Inflammatory macrophage treated with lipopolysaccharide for 1 hour (primary cell): Measurements from ENCODE around the gene SRPK3.
"Not testable (repeated sequence)": the region's sequence is repeated elsewhere in the genome, so short reads cannot be mapped to it uniquely, and the experiment has no call there.

Experiments used
- DNase-seq, 2 donors: peaks; one replicate each; pipeline ENCODE4 v3.0.0-alpha.2; 2020 to 2022

The SRPK3 gene

DNA sequence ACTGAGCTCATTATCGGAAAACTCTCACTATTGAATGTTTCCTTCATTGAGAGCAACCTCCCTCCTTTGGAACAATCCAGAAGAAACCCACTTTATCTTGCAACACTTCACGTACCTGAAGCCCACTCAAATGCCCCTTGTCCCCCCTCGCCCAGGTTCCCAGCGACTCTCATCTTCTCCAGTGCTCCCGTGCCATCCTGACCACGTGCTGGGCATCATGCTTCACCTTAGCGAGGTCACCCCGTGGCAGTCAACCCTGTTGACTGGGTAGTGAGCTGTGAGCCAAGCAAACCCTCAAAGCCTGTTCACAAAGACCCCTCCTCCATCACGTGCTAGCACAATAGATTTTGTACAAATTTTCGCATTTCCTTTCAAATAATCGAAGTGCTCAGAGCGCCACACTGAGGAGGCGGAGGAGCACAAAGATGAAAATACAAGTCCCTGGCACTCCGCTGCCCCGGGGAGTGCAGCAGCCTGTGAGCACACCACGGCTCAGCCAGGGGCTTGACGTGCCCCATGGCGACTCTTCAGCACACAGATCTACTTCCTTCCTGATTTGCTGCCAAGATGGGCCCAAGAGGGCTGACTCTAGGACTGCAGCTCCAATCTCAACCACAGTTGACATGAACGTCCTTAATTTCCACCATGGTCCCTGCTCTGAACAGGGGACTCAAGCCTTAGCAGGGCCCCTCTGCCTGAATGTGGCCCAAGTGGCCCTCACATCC is 33.9 kb downstream of the SRPK3 start:
- DNase-seq, result no peak

DNA sequence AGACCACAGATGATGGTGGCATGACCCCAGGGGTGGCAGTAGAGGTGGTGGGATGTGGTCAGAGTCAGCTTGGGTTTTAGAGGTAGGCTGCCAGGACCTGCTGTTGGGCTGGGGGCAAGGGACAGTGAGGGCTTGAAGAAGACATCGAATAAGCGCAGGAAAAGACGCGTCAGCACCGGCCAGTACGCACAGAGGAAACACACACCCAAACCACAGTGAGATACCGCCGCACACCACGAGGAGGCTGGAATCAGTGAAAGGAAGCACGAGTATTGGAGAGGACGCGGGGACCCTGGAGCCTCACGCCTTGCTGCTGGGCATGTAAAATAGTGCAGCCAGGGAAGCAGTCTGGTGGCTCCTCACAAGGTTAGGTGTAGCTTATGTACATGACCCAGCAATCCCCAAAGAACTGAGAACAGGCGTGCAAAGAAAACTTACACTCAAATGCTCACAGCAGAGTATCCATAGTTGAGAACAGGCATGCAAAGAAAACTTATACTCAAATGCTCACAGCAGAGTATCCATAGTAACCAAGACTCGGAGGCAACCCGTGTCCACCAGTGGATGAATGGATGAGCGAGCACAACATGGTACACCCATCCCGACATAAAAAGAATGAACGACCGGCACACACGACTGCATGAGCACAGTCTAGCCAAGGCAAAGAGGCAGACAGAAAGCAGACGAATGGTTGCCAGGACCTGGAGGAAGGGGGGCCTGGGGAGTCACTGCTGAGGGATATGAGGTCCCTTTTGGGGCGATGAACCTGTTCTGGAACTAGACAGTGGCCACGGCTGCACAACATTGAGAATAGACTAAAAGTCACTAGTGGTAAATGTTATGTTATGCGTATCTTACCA is 36.2 kb downstream of the SRPK3 start:
- DNase-seq, result peak in 1 of 2 donors; percentile 12

DNA sequence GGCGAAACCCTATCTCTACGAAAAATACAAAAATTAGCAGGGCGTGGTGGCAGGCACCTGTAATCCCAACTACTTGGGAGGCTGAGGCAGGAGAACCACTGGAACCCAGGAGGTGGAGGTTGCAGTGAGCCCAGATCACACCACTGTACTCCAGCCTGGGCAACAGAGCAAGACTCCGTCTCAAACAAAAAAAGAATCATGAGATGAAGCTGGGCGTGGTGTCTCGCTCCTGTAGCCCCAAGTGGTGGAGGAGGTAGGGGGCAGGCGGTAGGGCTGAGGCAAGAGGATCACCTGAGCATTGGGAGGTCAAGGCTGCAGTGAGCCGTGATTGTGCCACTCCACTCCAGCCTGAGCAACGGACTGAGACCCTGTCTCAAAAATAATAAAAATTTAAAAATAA is 37.2 kb downstream of the SRPK3 start:
- DNase-seq, result not testable (repeated sequence)

DNA sequence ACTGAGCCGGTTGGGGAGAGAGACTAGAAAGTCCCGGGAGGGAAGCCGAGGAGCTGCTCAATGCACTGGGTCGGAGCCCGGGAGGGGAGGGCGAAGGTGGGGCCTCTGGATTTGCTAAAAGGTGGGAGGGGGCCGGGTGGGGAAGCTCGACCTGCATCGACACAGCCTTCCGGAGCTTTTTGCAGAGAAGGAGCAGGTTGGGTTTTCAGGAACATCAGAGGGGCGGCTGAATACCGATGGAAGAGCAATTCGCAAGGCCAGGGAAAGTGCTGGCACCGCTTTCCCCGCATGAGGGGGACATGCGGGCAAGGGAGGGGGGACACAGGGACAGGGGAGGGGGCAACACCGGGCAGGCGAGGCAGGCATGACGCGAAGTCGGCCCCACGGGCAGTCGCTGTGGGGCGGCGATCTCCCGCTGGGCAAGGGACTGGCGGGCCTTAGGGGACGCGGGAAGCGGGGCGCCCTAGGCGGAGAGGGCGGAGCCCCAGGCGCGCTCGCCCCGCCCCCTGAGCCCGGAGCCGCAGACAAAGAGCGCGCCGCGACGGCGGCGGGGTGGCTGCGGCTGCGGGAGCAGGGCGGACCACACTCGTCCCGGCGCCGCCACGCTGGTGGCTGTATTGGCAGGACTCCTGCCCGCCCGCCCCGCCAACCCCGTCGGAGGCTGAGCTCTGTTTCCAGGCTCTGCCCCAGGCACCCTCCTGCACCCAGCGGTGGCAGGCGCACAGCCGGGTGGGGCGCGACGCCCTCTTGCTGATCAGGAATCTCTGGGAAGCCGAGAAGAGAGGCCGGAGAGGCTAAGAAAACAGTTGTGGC is 37.9 kb downstream of the SRPK3 start:
- peak in 1 of 2 donors; percentile 11 for DNase-seq

DNA sequence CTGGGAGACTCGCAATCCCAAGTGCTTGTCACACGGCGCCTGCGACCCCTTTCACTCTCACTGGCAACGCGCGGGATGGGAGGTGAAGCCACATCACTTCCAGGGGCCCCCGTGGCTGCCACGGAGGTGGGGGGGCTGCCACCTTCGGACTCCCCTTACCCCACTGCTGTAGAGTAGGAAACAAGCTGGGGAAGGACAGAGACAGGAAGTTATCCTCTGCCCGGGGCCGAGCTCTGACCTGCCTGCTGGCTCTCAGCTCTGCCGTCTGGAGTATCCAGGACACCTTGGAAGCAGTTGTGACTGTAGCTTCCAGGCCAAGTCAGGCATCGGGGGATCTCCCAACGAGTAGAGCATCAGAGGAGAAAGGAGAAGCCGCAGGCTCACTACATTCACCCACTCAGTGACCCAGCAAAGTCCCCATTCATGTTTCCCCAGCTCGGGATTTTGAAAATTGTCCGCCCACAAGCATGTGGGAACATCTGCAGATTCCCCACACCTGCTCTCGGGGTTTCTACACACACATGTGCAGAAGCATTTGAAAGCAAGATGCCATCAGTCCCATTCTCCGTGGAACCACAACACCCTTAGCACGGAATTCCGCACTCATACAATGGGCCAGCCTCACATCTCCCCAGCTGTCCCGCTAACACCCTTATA is 38.7 kb downstream of the SRPK3 start:
- peak; percentile 9 to 53 for DNase-seq

DNA sequence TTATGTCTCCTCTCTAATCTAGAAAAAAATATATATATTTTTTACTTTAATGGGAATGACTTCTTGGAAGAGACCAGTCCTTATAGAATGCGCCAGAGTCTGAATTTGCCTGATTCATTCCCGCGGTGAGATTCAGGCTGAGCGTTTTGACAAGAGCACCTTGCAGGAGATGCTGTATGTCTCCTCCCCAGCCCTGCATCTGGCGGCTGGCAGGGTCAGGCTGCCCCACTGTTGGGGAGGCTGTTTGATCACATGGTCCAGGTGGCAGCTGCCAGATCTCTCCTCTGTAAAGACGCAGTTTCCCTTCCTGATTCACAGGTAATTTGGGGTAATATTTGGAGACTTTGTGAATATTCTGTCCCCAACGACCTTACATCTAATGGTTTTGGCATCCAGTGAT is 39.8 kb downstream of the SRPK3 start:
- no peak for DNase-seq

DNA sequence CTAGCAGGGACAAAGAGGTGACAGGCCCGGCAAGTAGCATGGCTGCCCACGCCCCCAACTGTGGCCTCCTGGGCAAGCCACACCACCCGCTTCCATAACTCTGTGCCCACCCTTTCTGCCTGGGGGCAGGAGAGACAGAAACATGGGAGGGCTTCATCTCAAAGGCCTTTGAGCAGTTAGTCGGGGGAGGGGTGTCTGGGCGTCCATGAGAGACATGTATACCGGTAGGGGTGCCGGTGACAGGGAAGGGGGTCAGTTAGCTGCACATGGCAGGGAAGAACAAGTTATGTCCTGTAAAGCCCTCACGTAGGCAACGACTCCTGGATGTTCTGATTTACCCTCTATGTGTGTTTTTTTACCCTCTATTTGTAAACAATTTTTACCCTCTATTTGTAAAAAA is 40.2 kb downstream of the SRPK3 start:
- no peak for DNase-seq

DNA sequence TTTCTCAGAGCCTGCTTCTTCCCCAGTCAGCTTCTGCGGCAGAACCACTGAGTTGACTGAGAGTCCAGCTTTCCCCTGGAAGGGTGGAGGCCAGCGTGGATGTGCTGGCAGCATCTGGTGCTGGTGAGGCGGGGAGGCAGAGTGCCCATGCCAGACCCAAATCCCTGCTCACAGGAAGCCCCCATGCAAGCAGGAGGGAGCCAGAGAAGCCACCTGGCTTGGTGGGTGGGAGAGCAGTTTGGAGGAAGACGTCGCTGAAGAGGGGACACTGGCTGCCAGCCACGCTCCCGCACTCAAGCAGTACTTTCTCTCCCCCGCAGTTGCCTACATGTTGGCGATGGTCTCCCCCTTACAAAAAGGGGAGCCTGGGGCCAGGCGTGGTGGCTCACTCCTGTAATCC is 43.5 kb downstream of the SRPK3 start:
- DNase-seq, result no peak

DNA sequence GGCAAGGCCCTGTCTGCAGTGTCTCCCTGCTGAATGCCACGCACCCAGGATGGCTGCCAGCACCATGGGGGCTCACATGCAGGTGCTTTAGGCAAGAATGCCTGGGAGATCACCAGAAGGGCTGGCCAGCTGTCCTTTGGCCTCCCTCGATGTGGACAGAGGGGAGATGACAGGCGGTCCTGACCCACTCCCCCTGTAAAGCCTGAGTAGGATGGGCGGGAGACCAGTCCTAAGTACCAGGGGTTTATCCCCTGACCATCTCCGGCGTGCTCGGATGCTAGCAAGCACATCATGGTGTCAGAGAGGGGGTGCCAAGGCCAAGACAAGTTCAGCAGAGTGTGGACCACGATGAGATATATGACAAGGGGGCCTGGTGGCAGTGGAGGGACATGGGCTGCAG is 44.2 kb downstream of the SRPK3 start:
- no peak for DNase-seq

DNA sequence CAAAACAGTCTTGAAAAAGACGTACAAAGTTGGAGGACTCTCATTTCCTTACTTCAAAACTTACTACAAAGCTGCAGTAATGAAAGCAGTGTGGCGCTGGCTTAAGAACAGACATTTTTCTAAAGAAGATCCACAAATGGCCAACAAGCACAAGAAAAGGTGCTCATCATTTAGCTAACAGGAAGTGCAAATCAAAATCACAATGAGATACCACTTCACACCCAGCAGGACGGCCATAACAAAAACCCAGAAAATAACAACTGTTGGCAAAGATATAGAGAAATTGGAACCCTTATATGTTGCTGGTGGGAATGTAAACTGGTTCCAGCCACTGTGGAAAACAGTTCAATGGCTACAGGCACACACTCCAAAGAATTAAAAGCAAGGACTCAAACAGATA is 46.2 kb downstream of the SRPK3 start:
- DNase-seq, result no peak

DNA sequence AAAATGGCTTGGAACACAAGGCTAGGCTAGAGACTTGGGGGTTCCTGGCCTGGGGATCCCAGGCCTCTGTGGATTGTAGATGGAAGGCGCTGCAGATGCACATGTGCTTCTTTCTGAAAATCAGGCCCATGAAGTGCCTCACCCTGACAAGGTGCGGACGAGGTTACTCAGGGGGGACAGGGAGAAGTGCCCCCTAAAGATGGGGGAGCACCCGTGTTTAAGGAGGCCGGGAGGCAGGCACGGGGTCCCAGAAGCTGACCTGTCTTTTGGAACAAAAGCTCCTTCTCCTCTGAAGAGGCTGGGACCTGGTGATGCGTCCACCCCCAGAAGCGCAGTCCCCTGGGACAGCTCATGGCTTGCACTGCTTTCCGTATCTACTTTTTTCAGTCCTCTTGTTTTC is 47.1 kb downstream of the SRPK3 start:
- no peak for DNase-seq

DNA sequence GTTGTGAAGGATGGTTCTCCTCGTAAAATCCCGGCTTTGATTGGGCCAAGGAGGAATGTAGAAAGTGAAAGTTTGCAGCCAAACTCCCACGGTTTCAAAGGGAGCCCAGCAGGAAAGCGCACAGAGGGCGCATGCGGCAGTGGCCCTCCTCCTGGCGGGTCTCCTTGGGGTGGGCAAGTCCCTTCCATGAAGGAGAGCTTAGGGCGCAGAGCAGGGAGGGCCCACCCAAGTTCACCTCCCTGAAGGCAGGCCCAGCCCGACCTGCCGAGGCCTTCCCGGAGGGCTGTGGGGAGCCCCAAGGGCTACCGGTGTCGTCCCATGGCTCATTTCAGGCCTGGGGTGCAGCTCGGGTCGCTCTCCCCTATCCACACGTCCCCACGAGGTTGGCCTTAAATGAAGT is 47.5 kb downstream of the SRPK3 start:
- no peak for DNase-seq

DNA sequence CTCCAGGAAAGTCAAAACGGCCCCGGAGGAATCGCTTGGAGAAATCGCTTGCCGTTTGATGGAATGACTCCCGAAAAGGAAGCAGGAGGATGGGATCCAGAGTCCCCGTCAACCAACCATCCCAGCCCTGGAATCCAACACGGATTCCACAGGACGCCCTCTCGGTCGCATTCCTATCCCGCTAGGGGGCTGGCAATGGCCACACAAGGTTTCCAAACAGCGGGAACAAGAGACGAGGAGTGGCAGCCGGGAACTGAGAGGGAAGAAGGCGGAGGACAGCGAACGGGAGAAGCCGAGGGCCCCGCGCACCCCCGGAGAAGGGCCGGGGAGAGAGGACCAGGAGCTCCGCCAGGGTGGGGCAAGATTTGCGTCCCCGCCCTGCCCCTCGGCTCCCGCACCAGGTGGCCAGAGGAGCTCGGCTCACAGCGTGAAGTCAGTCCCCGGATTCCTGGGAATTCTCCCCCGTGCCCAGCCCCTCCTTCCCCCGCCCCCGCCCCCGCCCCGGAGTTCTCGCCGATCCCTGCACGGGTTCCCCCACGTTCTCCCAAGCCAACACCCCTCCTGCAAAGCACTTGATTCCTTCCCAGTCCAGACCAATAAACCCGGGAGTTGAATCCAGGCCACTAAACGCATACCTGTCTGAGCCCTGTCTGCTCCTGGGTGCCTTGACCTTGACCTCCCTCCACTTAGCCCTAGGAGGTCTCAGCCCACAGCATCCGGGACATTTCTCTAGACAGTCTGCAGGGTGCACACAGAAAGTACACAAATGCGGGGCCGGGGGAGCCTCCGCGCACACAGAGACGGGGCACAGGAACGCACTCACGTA is 48.1 kb downstream of the SRPK3 start:
- DNase-seq, result no peak

DNA sequence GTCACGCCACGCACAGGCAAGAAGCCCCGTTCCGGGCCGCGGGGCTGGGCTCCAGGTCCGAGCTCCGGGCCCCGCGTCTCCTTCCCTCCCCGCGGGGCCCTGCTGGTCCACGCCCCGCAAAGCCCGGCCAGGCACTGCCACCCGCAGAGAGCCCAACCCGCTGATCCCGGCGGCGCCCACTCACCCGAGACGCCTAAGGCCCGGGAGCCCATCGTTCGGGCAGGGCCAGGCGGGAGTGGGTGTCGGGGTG is 48.6 kb downstream of the SRPK3 start:
- no peak for DNase-seq

DNA sequence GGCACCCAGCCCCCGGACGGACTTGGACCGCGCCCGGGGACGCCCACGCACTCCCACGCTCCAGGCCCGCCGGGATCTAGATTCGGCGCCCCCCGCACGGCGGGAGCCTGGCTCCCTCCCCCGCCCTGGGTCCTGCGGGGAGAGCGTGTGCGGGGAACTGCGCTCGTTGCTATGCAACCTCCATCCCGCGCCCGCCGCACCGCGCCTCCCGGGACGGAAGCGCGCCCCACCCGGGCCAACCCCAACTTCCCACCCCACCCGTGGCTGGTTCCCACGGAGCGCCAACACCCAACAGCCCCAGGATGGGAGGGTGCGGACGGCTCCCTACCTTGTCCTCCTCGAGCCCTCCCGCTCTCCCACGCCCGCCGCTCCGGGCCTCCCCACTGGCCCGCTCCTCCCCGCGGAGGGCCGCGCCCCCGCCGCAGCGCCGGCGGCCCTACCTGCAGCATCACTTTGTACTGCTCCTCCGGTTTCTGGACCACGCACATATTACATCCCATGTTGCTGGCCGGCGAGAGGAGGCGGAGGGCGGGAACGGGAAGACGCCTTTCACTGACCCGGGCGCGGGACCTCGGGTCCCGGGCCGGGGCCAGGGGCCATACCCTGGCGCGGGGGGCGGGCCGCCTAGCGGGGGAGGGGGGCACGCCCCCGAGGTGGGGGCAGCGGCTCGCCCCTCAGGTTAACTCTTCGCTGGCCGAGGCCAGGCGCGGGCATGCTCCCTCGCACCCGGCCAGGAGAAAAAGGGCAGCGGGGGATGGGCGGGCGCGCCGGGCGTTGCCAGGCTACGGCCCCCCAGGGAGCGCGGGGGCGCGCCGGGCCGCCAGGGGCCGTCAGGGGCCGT is 49.2 kb downstream of the SRPK3 start, which contains the start of gene PDZD4:
Gene PDZD4 (minus strand): TSS at position 746 of the 841 bp plus-strand sequence. CDS start 246 bp downstream, at position 500.
- no peak for DNase-seq

DNA sequence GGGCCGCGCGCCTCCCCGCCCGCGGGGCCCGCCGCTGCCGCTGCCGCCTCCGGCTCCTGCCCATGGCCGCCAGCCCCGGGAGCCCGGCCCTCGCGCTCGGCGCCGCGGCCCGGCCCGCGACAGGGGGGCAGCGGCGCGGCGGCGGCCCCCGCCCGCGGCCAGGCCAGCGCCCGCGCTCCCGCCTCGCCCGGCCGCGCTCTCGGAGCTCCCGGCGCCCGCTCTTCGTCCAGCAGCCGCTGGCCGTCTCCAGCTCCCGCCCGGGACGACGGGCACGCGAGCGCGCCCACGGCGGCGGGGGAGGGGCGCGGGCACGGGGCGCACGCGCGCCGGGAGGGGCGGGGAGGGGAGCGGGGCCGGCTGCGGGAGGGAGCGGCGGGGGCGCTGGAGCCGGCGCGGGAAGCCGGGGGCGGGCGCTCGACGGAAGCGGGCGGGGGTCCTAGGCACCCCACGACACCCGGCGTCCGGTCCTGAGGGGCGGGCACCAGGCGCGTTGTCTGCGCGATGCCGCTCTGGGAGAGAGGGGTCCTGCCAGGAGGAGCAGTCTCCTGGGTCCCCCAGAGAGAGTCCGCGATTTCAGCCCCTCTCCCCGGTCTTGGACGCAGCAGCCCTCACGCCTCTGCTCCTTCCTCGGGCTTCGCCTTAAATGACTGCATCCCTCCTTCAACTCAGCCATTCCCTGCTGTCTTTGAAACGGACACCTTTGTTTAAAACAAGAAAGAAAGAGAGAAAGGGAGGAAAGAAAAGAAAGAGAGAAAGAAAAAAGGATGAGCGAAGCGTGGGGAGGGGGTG is 50.0 kb downstream of the SRPK3 start:
- no peak for DNase-seq

DNA sequence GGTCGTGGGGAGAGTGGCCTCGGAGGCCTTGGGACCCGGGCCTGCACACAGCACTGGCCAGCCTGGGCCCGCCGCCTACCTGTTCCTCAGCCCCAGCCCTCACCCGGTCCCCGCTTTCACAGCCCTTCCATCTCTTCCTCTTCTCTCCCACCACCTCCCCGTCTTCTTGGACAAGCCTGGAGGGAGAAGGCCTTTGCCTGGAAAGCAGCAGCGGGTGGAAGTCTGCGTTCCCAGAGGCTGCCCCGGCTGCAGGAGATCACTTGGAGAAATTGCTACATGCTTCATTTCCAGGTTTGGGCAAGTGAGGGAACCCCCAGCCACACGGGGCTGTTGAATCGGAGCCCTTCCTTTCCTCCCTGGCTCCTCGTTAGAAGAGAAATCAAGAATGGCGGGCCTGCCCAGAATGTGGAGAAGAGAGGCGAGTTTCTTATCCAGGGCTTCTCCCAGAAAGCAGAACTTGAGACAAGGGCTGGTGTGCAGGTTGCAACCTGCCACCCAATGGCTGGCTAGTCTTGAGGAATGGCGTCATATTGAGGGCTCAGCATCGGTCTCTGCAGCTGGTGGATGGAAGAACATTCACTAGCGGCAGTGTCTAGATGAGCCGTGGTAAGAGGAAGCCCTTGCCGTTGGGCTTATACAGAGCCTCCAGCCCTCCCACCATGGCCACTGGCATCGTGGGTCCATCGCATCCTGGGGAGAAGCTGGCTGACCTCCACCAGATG is 50.7 kb downstream of the SRPK3 start:
- peak; percentile 5 to 22 for DNase-seq

DNA sequence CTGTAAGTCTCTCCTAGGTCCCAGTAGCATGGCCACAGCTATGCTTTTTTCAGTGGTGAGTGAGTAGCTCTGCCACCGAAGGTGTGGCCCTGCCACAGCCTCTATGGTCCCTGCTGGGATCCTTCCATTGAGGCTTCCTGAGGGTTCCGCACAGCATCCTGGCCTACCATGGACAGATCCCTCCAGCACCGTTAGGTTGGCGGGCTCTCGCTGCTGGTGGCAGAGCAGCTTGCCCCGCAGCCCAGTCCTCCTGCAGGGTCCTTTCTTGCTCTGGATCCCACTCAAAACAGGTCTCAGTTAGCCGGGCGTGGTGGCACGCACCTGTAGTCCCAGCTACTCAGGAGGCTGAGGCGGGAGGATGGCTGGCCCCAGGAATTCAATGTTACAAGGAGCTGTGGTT is 51.9 kb downstream of the SRPK3 start:
- no peak for DNase-seq
